AG09319 (cell line): ENCODE data around the gene TIRAP.

Experiments used
- DNase-seq: peaks from one replicate; pipeline ENCODE4 v3.0.0-alpha.2; 2010; ENCODE audit warnings: low read depth; ENCODE audit errors: extremely low read depth
- CTCF ChIP-seq: IDR thresholded peaks from 2 replicates; pipeline ENCODE4 v1.5.1; 2011; ENCODE audit warnings: low read depth, mild to moderate bottlenecking, inconsistent platforms, low read length, moderate library complexity

Gene TIRAP

GRCh38 chr11:126338346-126339055, 55.6 kb downstream of the TIRAP start:
- DNase-seq = no peak
- TF ChIP-seq CTCF = no peak

GRCh38 chr11:126339073-126339862, 56.4 kb downstream of the TIRAP start:
- TF ChIP-seq CTCF = no peak
- no peak for DNase-seq

- no peak for TF ChIP-seq CTCF
- DNase-seq = no peak
Observed at GRCh38 chr11:126339863-126340434, 57.1 kb downstream of the TIRAP start.

- no peak for TF ChIP-seq CTCF
- DNase-seq = no peak
Observed at GRCh38 chr11:126340960-126341606, 58.2 kb downstream of the TIRAP start.

- TF ChIP-seq CTCF = no peak
- no peak for DNase-seq
Observed at GRCh38 chr11:126341760-126342161, 58.9 kb downstream of the TIRAP start.

GRCh38 chr11:126343051-126343450, 60.2 kb downstream of the TIRAP start:
- no peak for DNase-seq
- no peak for TF ChIP-seq CTCF
